T-cell (primary cell): Measurements from ENCODE around the gene FASN. TPM values are rescaled to one million over a fixed set of nuclear protein-coding genes. Genes with fewer than 3 reads are reported as not detected.

Experiments
- ATAC-seq, 4 experiments: fragments of 200-7000 bp in 3 of 4; fragments of 150-1000 bp in 1 of 4; cut with Tn5 transposase; replicated peaks in 1 of 4; 1 replicate in 3 of 4; 2 replicates in 1 of 4; pipeline ENCODE4 v1.10.0; 2021; ENCODE audit warnings: moderate library complexity in 3 of 4, mild to moderate bottlenecking in 2 of 4, moderate number of reproducible peaks in 1 of 4
- CTCF ChIA-PET, 2 donors: fragments of 300-600 bp; sonication (Branson Sonifier 250); formaldehyde crosslinking; loops; one replicate each; lab custom pipeline; 2022; ENCODE audit warnings: antibody characterized with exemption in 2 of 2; lab: Charles Lee
- POLR2A ChIA-PET, 2 donors: fragments of 300-600 bp; sonication (Branson Sonifier 250); formaldehyde crosslinking; loops; one replicate each; lab custom pipeline; 2022; ENCODE audit warnings: antibody characterized with exemption in 2 of 2; lab: Charles Lee
- DNase-seq, 35 experiments: peaks; one replicate each; pipeline versions ENCODE4 v3.0.0 to v3.0.0-alpha.2; 2013 to 2023
- H3K27ac ChIP-seq: one replicate; pipeline ENCODE4 v1.5.1; 2013; ENCODE audit warnings: low read length
- H3K27me3 ChIP-seq, 2 experiments: replicated peaks in 1 of 2; 1 replicate in 1 of 2; 2 replicates in 1 of 2; pipeline versions ENCODE4 v1.6.1 to v1.7.0; 2013; ENCODE audit warnings: low read length in 1 of 2, mixed read lengths in 1 of 2; ENCODE audit not compliant: control insufficient read depth in 2 of 2, insufficient read depth in 2 of 2; ENCODE audit errors: extremely low read depth in 1 of 2
- H3K36me3 ChIP-seq, 2 donors: 1 replicate in 1 of 2; 2 replicates in 1 of 2; pipeline versions ENCODE4 v1.6.1 to v1.7.0; 2013; ENCODE audit warnings: low read length in 1 of 2; ENCODE audit not compliant: control insufficient read depth in 2 of 2, insufficient read depth in 1 of 2; ENCODE audit errors: extremely low read depth in 1 of 2
- H3K4me1 ChIP-seq, 2 experiments: 1 replicate in 1 of 2; 2 replicates in 1 of 2; pipeline versions ENCODE4 v1.6.1 to v1.7.0; 2013; ENCODE audit warnings: low read length in 2 of 2, mixed read lengths in 1 of 2; ENCODE audit not compliant: insufficient read depth in 2 of 2, control insufficient read depth in 1 of 2; ENCODE audit errors: extremely low read depth in 1 of 2
- H3K4me3 ChIP-seq, 2 donors: 1 replicate in 1 of 2; 2 replicates in 1 of 2; pipeline versions ENCODE4 v1.5.1 to v1.7.0; 2013; ENCODE audit warnings: mild to moderate bottlenecking in 2 of 2, low read length in 1 of 2, moderate library complexity in 1 of 2; ENCODE audit not compliant: control insufficient read depth in 1 of 2; ENCODE audit errors: extremely low read depth in 1 of 2
- H3K9me3 ChIP-seq: 2 replicates; pipeline ENCODE4 v1.7.0; 2013
- H3K27ac Mint-ChIP-seq, 2 donors: one replicate each; pipeline ENCODE4 v1.8.0; 2020 to 2021; ENCODE audit warnings: mild to moderate bottlenecking in 2 of 2, mixed read lengths in 2 of 2
- H3K27me3 Mint-ChIP-seq, 2 donors: one replicate each; pipeline ENCODE4 v1.8.0; 2021 to 2022; ENCODE audit warnings: mixed read lengths in 2 of 2
- H3K36me3 Mint-ChIP-seq: one replicate; pipeline ENCODE4 v1.8.0; 2021; ENCODE audit warnings: mixed read lengths
- H3K4me1 Mint-ChIP-seq, 3 donors: one replicate each; pipeline ENCODE4 v1.8.0; 2020 to 2022; ENCODE audit warnings: mixed read lengths in 3 of 3, mild to moderate bottlenecking in 1 of 3
- H3K4me3 Mint-ChIP-seq, 3 donors: one replicate each; pipeline ENCODE4 v1.8.0; 2020 to 2022; ENCODE audit warnings: mild to moderate bottlenecking in 3 of 3, mixed read lengths in 3 of 3, moderate library complexity in 3 of 3
- H3K9me3 Mint-ChIP-seq, 3 donors: one replicate each; pipeline ENCODE4 v1.8.0; 2020 to 2022; ENCODE audit warnings: mixed read lengths in 3 of 3
- WGBS: methylation state at CpG from one replicate; pipeline ENCODE4 v1.1.5; 2013; ENCODE audit warnings: missing lambda C conversion rate; ENCODE audit not compliant: insufficient coverage; 5-methylcytosine and 5-hydroxymethylcytosine counted together
- total RNA-seq, 35 experiments: library from RNA in 6 of 35; stranded (reverse) in 6 of 35; fragments of 120-200 nt in 1 of 35; gene quantifications; one replicate each; pipeline versions ENCODE4 v1.2.1 to v1.2.4 and lab custom pipeline; 2013 to 2026

The FASN gene
- total RNA-seq, 5 donors from 2014 or later (not counting 1 experiment from before 2014, with no cell fraction given): 48.2 to 144 (median 52.5) TPM

GRCh38 chr17:82110298-82110697, 12.3 kb upstream of the FASN start:
- Mint-ChIP-seq H3K4me3 (no peak overlapping the region), H3K27me3 (no peaks in the 10 kb centered on the region), H3K27ac (peak overlapping the region in 1 of 2 donors; percentile 58), H3K9me3 (no peaks in the 10 kb centered on the region), H3K36me3 (peaks cover 8% of the 10 kb centered on the region), H3K4me1 (peaks cover 25 to 30% (median 27%) of the 10 kb centered on the region in 3 donors)
- no peak overlapping the region for H3K4me3 ChIP-seq
- POLR2A ChIA-PET: no interaction called here
- CTCF ChIA-PET: interaction anchor here in 1 of 2 donors (0.7 kb wide), 1 partner anchor 54 kb away, joined by 5 read pairs; no protein-coding TSS in a partner anchor
- H3K27ac ChIP-seq: no peak overlapping the region
- H3K4me1 ChIP-seq: peaks cover 16 to 30% of the 10 kb centered on the region in 2 experiments
- H3K36me3 ChIP-seq: peaks cover 9 to 13% of the 10 kb centered on the region in 2 donors
- peak in 2 of 4 experiments; percentile 21 to 32 for ATAC-seq
- no peaks in the 10 kb centered on the region for H3K27me3 ChIP-seq
- no peak for DNase-seq
- WGBS: no CpG with 5 or more reads among the region's 3 CpGs
- H3K9me3 ChIP-seq: no peaks in the 10 kb centered on the region

GRCh38 chr17:82108961-82109475, 11.0 kb upstream of the FASN start:
- Mint-ChIP-seq H3K9me3 (no peaks in the 10 kb centered on the region), H3K36me3 (peaks cover 6% of the 10 kb centered on the region), H3K27ac (peak overlapping the region; percentile 15 to 29), H3K4me3 (peak overlapping the region in 1 of 3 donors; percentile 91), H3K27me3 (no peaks in the 10 kb centered on the region), H3K4me1 (peaks cover 30 to 36% (median 31%) of the 10 kb centered on the region in 3 donors)
- H3K4me1 ChIP-seq: peaks cover 16 to 36% of the 10 kb centered on the region in 2 experiments
- ChIA-PET POLR2A (interaction anchor here in 1 of 2 donors (0.6 kb wide), 1 partner anchor 11 kb away, joined by 3 read pairs; no protein-coding TSS in a partner anchor), CTCF (no interaction called here)
- WGBS: 93% methylated on average over 12 of the region's 14 CpGs
- peaks cover 7 to 13% of the 10 kb centered on the region in 2 donors for H3K36me3 ChIP-seq
- H3K4me3 ChIP-seq: no peak overlapping the region
- no peaks in the 10 kb centered on the region for H3K9me3 ChIP-seq
- no peak for ATAC-seq
- no peak overlapping the region for H3K27ac ChIP-seq
- H3K27me3 ChIP-seq: no peaks in the 10 kb centered on the region
- no peak for DNase-seq

- ChIA-PET CTCF (no interaction called here), POLR2A (no interaction called here)
- no peaks in the 10 kb centered on the region for H3K9me3 Mint-ChIP-seq
- no peaks in the 10 kb centered on the region for H3K9me3 ChIP-seq
- H3K27me3 Mint-ChIP-seq: no peaks in the 10 kb centered on the region
- peaks cover 16 to 36% of the 10 kb centered on the region in 2 experiments for H3K4me1 ChIP-seq
- WGBS: no CpG with 5 or more reads among the region's 19 CpGs
- H3K36me3 ChIP-seq: peaks cover 7 to 11% of the 10 kb centered on the region in 2 donors
- peak overlapping the region in 1 of 2 donors; percentile 66 for H3K27ac Mint-ChIP-seq
- H3K4me1 Mint-ChIP-seq: peaks cover 30 to 36% (median 31%) of the 10 kb centered on the region in 3 donors
- ATAC-seq (no peak), DNase-seq (no peak)
- H3K27ac ChIP-seq: no peak overlapping the region
- no peaks in the 10 kb centered on the region for H3K27me3 ChIP-seq
- H3K36me3 Mint-ChIP-seq: peaks cover 1% of the 10 kb centered on the region
- peak overlapping the region in 1 of 3 donors; percentile 91 for H3K4me3 Mint-ChIP-seq
- H3K4me3 ChIP-seq: no peak overlapping the region
Measured at GRCh38 chr17:82108496-82108945, 10.5 kb upstream of the FASN start.

GRCh38 chr17:82108038-82108437, 10.0 kb upstream of the FASN start:
- WGBS: 100% methylated on average over 11 of the region's 14 CpGs
- no peaks in the 10 kb centered on the region for H3K9me3 ChIP-seq
- no peaks in the 10 kb centered on the region for H3K27me3 Mint-ChIP-seq
- CTCF ChIA-PET: no interaction called here
- H3K36me3 ChIP-seq: peaks cover 5 to 7% of the 10 kb centered on the region in 2 donors
- ATAC-seq (no peak), DNase-seq (no peak)
- H3K4me1 ChIP-seq: peaks cover 16 to 36% of the 10 kb centered on the region in 2 experiments
- H3K27ac Mint-ChIP-seq: peak overlapping the region; percentile 55 to 98
- no peaks in the 10 kb centered on the region for H3K27me3 ChIP-seq
- H3K36me3 Mint-ChIP-seq: no peaks in the 10 kb centered on the region
- H3K9me3 Mint-ChIP-seq: no peaks in the 10 kb centered on the region
- no peak overlapping the region for H3K4me3 ChIP-seq
- POLR2A ChIA-PET: interaction anchor here in 1 of 2 donors (0.6 kb wide), 1 partner anchor 16 kb away, joined by 11 read pairs; no protein-coding TSS in a partner anchor
- H3K4me1 Mint-ChIP-seq: peaks cover 30 to 36% (median 31%) of the 10 kb centered on the region in 3 donors
- peak overlapping the region in 1 of 3 donors; percentile 91 for H3K4me3 Mint-ChIP-seq
- no peak overlapping the region for H3K27ac ChIP-seq

GRCh38 chr17:82107341-82107860, 9.4 kb upstream of the FASN start:
- POLR2A ChIA-PET: interaction anchor here in 1 of 2 donors (0.6 kb wide), 2 partner anchors 17 to 55 kb away, joined by 4 to 11 read pairs; no protein-coding TSS in a partner anchor
- Mint-ChIP-seq H3K4me3 (peak overlapping the region in 1 of 3 donors; percentile 91), H3K4me1 (peaks cover 30 to 36% (median 31%) of the 10 kb centered on the region in 3 donors)

GRCh38 chr17:82106688-82107305, 8.8 kb upstream of the FASN start:
- peak in 1 of 35 experiments; percentile 9 for DNase-seq
- H3K9me3 Mint-ChIP-seq: no peaks in the 10 kb centered on the region
- peak in 1 of 4 experiments; percentile 30 for ATAC-seq

More at GRCh38 chr17:82107341-82107860, 9.4 kb upstream of the FASN start:
- H3K36me3 Mint-ChIP-seq: no peaks in the 10 kb centered on the region
- Histone ChIP-seq H3K4me1 (peaks cover 16 to 36% of the 10 kb centered on the region in 2 experiments), H3K27me3 (no peaks in the 10 kb centered on the region), H3K9me3 (no peaks in the 10 kb centered on the region), H3K27ac (peak overlapping the region; percentile 94), H3K4me3 (no peak overlapping the region), H3K36me3 (peaks cover 3 to 4% of the 10 kb centered on the region in 2 donors)
- 92% methylated on average over 19 of the region's 24 CpGs for WGBS
- ATAC-seq (no peak), DNase-seq (no peak)
- H3K9me3 Mint-ChIP-seq: no peaks in the 10 kb centered on the region
- H3K27me3 Mint-ChIP-seq: no peaks in the 10 kb centered on the region
- CTCF ChIA-PET: no interaction called here
- H3K27ac Mint-ChIP-seq: peak overlapping the region; percentile 98

More at GRCh38 chr17:82106688-82107305, 8.8 kb upstream of the FASN start:
- ChIA-PET POLR2A (interaction anchor here (0.6 to 0.8 kb wide), 2 partner anchors 14 to 55 kb away, joined by 4 read pairs; no protein-coding TSS in a partner anchor), CTCF (interaction anchor here in 1 of 2 donors (1.0 to 1.3 kb wide), 3 partner anchors 20 to 69 kb away, joined by 3 to 7 read pairs (median 3); no protein-coding TSS in a partner anchor)
- H3K4me3 ChIP-seq: peak overlapping the region; percentile 53 to 79
- 53% methylated on average over 9 of the region's 9 CpGs for WGBS
- H3K4me1 Mint-ChIP-seq: peaks cover 30 to 36% (median 31%) of the 10 kb centered on the region in 3 donors
- H3K27ac Mint-ChIP-seq: peak overlapping the region; percentile 98
- H3K27me3 Mint-ChIP-seq: no peaks in the 10 kb centered on the region
- no peaks in the 10 kb centered on the region for H3K36me3 Mint-ChIP-seq
- peak overlapping the region; percentile 82 to 91 (median 84) for H3K4me3 Mint-ChIP-seq
- H3K36me3 ChIP-seq: peaks cover 0 to 4% of the 10 kb centered on the region in 2 donors
- peak overlapping the region; percentile 94 for H3K27ac ChIP-seq
- H3K9me3 ChIP-seq: no peaks in the 10 kb centered on the region
- no peaks in the 10 kb centered on the region for H3K27me3 ChIP-seq
- H3K4me1 ChIP-seq: peaks cover 16 to 36% of the 10 kb centered on the region in 2 experiments
